ENCODE data around the gene SDHB.
A peak's percentile ranks its signal among the peaks of the same experiment; 100 is the strongest.

The SDHB gene

GRCh38 chr1:17075470-17076255, 21.8 kb upstream of the SDHB start:
- DNase-seq (ENCODE audit: low read depth) = peak; percentile 45

DNA sequence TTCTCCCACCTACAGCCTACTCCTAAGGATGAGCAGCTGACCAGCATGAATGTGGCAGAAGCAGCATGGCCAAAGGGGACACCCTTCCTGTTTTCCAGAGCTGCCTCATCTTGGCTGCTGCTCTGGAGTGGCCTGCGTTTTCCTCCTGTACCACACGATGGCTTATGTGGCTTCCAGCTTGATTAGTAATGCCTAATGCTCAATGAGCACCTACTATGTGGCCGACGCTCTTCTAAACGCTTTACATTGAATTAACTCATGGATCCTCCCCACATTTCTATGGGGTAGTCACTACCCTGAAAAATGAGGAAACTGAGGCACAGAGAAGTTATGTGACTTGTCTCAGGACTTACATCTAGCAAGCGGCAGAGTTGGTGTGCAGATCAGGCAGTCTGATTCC, 18.0 kb upstream of the SDHB start:
- no peak for DNase-seq (ENCODE audit: low read depth)

DNA sequence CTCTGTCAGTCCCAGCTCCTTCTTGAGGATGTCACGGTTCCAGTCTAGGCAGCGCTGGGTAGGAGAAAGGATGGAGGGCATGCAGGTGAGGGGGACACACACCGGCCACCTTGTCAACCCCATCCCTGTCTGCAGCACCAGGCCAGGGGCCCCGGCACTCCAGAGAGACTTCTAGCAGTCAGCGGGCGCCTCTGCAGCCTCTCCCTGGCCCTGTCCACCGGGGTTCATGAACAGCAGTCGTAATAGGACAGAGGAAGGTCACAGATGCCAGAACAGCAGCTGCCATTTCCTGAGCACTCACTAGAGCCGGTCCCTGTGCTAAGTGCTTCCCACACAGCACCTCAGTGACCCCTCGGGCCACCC, 16.3 kb upstream of the SDHB start:
- no peak for DNase-seq (ENCODE audit: low read depth)

- no peak for DNase-seq (ENCODE audit: low read depth)
These were observed 15.8 kb upstream of the SDHB start for GRCh38 chr1:17069452-17070162.

GRCh38 chr1:17068789-17069188, 15.0 kb upstream of the SDHB start:
- DNase-seq (ENCODE audit: low read depth) = no peak

DNA sequence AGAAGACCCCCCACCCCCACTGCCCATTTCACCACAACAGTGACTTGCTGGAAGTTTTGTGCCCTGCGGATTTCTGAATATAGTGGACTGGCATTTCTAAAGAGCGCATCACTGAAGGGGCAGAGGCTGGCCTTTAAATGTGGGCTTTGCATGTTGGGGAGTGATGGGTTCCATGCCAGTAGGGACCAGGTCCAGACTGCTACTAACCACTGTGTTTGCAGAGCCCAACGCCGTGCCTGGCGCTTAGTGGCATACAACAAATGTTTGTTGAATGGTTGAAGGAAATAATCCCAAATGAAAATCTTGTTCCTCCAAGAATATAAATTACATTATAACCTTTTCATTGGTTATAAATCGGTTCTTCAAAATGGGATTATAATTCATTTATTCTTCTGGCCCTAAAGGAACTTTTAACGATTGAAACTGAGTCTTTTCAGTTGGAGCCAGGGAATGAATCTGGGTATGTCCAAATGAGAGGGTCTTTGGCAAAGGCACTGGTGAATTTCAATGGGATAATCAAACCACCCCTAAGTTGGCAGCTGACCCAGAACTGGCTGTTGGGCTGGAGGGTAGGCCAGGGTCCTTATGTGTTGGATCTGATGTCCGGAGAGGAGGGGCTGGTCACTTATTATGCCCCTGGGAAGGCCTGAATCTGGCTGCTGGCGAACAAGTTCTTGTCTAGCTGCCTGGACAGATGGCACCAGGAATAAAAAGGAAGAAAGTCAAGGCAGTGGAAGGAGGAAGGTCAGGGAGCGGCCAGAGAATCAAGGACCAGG, 13.8 kb upstream of the SDHB start:
- no peak for DNase-seq (ENCODE audit: low read depth)

DNA sequence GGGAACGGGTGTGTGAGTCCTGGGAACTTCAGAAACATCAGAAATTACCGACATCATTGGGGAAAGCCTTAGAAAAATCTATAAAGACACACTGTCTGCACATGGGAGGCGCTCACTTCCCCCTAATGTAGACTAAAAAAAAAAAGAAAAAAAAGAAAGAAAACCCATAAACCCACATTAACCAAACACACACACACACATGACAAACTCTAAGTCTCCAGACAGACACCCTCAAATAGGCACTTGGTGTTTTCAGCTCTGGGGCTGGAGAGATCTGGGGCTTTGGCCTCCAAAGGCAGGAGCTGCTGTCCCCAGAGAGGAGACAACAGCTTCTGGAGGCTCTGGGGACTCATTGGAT, 13.2 kb upstream of the SDHB start:
- no peak for DNase-seq (ENCODE audit: low read depth)

DNA sequence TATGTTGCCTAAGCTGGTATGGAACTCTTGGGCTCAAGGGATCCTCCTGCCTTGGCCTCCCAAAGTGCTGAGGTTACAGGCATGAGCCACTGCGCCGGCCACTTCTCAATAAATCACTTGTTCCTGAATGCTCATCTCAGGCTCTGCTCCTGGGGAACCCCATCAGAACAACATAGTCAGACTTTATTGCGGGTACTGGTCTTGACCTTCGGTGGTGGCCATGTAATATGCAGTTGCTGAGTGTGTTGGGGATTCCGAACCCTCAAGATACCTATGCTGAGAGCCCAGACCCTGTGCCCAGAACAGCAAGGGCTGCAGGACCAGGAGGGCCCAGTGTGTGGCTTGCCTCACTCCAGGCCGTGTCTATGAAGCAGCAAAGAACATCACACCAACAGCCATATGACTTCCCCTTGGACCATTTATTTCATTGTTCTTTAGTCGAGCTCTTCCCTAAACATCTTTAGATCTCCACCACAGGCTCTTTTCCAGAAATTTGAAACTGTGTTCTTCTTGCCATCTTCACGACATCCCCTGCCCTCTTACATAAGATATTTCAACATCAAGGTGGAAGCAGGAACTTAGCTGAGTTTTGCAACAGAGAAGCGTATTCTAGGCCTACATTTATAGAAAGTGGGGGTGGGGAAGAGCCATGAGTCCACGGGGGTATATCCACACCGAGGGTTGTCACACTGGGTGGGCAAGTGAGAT, 12.7 kb upstream of the SDHB start:
- DNase-seq (ENCODE audit: low read depth) = no peak

GRCh38 chr1:17065666-17066065, 11.8 kb upstream of the SDHB start:
- DNase-seq (ENCODE audit: low read depth) = no peak

DNA sequence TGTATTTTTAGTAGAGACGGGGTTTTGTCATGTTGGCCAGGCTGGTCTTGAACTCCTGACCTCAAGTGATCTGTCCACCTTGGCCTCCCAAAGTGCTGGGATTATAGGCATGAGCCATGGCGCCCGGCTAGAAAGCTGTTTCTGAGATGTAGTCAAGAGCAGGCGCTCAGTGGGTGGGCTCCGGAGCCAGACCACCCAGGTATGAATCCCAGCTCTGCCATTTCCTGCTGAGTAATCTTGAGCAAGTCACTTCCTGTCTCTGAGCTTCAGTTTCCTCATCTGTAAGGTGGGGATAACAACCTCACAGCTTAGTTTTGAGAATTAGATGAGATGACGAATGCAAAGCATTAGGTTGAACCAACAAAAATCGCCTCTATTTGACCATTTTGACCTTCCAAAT, 8.9 kb upstream of the SDHB start:
- peak; percentile 19 for DNase-seq (ENCODE audit: low read depth)

- no peak for DNase-seq (ENCODE audit: low read depth)
These were observed 8.1 kb upstream of the SDHB start for GRCh38 chr1:17061892-17062291.

DNA sequence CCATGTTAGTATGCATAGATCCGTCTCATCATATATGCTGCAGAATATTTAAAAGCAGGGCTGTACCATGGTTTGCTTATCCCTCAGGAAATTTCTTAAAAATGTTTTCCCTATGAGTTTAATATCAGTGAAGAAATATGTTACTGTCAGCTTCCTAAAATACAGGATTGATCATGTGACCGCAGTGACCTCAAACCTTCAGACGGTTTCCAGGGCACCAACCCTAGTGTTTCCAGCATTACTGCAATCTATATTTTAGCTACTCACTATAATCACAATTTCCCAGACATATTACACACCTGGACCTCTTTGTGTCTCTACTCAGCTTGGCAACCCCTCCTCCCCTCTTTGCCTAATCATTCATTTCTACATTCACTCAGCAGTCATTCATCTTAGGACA, 7.7 kb upstream of the SDHB start:
- no peak for DNase-seq (ENCODE audit: low read depth)

- DNase-seq (ENCODE audit: low read depth) = no peak
These were observed 6.5 kb upstream of the SDHB start for GRCh38 chr1:17060306-17060749.

DNA sequence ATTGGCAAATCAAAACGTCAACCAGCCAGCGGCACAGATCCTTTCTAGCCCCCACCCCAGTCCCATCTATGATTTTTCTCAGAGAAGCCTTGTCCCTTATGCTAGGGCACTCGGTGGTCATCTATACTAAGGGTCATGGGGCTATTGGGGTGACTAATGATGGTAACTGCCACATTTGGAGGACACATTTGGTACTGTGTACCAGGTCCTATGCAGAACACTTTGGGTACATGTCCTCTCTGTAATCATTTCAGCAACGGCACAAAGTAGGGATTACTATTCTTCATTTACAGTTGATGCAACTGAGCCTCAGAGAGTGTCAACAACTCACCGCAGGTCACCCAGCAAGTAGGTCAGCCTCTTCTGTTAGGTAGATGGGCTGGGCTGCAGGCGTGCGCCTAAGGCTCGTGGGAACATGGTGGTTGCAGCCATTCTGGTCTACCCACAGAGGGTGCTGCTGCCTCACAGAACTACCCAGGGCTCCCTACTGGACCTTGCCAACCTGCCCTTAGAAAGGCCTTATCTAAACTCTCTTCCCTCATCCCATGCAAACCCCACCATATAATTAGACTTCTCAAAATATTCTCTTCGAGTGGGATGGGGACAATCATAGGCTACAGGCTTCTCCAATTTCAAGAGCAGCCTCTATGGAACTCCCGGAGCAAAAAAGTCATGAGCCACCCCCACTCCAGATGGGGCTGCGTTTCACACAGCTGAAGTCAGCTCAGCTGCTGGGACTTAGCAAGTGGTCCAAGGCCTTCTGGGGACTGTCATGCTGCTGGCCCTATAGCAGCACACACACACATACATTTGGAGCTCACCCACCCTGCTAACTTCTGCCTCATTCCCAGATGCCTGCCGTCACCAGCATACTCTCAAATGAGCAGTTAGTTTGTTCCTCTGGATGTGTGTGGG, 5.8 kb upstream of the SDHB start:
- DNase-seq (ENCODE audit: low read depth) = peak; percentile 76

- DNase-seq (ENCODE audit: low read depth) = no peak
These were observed 2.7 kb upstream of the SDHB start for GRCh38 chr1:17056551-17056950.

DNA sequence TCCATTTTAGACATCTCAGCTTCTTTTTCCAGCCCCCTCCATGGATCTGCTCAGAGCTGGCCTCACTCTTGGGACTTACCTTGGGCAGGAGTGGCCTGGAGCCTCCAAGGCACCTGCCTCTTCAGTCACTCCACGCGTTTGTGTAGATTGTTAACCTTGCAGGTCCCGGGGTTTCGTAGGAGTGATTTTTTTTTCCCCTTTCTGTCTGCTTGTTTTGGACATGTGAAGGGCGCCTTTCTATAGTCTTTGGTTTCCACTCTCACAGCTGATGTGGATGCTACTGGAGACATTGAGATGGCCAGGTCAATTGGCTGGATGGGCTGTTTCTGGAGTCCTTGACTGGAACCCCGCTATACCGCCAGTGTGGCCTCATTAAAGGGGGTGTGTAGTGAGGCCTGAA, 2.0 kb upstream of the SDHB start:
- DNase-seq (ENCODE audit: low read depth) = no peak

- peak; percentile 3 for DNase-seq (ENCODE audit: low read depth)
These were observed 647 bp downstream of the SDHB start for GRCh38 chr1:17053086-17053684.

DNA sequence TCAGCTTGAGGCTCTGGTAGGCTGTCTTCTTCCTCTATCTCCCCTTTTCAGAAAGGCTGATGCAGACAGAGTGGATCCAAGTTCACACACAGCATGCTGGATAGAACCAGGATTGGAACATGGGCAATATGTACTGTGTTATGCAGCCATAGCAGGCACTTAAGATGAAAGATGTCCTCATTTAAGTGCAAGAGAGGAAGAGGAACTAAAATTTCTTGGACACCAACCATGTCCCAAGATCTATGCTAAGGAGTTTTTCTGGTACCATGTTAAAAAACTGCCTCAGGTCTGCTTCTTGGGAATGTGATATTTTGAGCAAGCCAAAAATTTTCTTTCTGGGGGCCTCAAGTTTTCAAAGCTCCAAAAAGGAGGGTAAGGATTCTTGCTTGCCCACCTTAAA, 1.2 kb downstream of the SDHB start:
- DNase-seq (ENCODE audit: low read depth) = no peak

- DNase-seq (ENCODE audit: low read depth) = no peak
These were observed 1.8 kb downstream of the SDHB start for GRCh38 chr1:17052038-17052437.

DNA sequence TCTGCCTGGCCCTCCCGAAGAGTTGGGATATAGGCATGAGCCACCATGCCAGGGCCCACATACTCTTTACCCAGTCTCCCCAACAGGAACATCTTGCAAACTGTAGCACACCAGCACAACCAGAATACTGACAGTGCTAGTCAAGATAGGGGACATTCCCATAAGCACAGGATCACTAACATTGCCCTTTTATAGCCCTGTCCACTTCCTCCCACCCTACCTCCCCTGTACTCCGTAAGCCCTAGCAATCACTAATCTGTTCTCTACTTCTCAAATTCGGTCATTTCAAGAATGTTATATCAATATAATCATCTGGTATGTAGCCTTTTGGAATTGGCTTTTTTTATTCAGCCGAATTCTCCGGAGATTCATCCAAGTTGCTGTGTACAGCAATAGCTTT, 5.9 kb downstream of the SDHB start:
- no peak for DNase-seq (ENCODE audit: low read depth)

DNA sequence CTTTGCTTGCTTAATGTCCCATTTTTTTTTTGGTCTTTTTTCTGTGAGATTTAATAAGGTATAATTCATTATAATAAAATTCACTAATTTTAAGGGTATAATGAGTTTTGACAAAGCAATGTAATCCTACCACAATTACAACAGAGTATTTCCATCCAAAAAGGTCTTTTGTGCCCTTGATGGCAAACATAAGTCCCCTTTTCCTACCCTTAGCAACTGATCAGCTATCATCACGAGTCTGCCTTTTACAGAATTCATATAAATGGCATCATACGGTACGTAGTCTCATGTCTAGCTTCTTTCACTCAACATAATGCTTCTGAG, 7.5 kb downstream of the SDHB start:
- DNase-seq (ENCODE audit: low read depth) = no peak

All from ELR (cell line).